IPS-15b (cell line): ENCODE data around the gene BACH1.
"Not testable (repeated sequence)": the region's sequence is repeated elsewhere in the genome, so short reads cannot be mapped to it uniquely, and the experiment has no call there.

Experiments used
- H3K27me3 ChIP-seq: one replicate; pipeline ENCODE4 v1.6.1; 2013; ENCODE audit warnings: low read length; ENCODE audit not compliant: control insufficient read depth, insufficient read depth
- H3K36me3 ChIP-seq: one replicate; pipeline ENCODE4 v1.6.1; 2013; ENCODE audit warnings: low read length; ENCODE audit not compliant: control insufficient read depth, insufficient read depth
- H3K4me1 ChIP-seq: one replicate; pipeline ENCODE4 v1.6.1; 2013; ENCODE audit warnings: mild to moderate bottlenecking, low read length; ENCODE audit not compliant: control insufficient read depth, insufficient read depth
- H3K4me3 ChIP-seq: one replicate; pipeline ENCODE4 v1.5.1; 2013; ENCODE audit warnings: low read depth, low read length
- H3K9ac ChIP-seq: one replicate; pipeline ENCODE4 v1.6.1; 2013; ENCODE audit warnings: low read depth, mild to moderate bottlenecking, low read length
- H3K9me3 ChIP-seq: one replicate; pipeline ENCODE4 v1.6.1; 2013; ENCODE audit warnings: mild to moderate bottlenecking, low read length; ENCODE audit not compliant: control insufficient read depth, insufficient read depth

The BACH1 gene

DNA sequence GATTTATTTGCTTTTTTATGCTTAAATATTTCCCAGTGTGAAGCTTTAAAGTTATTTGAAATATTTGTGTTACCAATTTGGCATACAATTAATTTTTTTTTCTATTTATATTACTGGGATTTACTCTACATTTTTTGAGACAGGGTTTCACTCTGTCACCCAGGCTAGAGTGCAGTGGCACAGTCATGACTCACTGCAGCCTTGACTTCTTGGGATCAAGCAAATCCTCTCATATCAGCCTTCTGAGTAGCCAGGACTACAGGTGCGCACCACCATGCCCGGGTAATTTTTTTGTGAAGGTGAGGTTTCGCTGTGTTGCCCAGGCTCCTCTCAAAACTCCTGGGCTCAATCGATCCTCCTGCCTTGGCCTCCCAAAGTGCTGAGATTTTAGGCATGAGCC is 39.5 kb downstream of the BACH1 start:
- no peaks in the 10 kb centered on the region for H3K4me1 ChIP-seq
- H3K36me3 ChIP-seq: peaks cover 2% of the 10 kb centered on the region
- H3K4me3 ChIP-seq: no peak overlapping the region
- no peaks in the 10 kb centered on the region for H3K9me3 ChIP-seq
- no peaks in the 10 kb centered on the region for H3K27me3 ChIP-seq
- no peak overlapping the region for H3K9ac ChIP-seq

DNA sequence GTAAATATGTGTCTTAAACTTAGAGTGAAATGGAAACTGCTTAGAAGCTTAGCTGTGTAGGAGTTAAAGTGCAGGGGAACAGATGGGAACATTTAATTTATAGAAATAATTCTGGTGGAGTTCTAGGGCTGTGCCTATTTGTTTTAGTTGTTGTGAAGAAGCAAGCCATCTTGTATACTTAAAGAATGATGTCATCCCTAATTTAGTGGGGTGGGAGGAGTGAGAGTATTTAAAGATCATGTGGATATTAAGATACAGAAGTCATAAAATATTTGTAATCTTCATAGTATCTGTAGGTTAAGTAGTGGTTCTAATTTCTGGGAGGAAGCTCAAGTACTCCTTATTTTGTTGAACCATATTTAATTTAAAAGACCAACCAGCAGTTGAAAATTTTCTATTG is 41.5 kb downstream of the BACH1 start:
- no peaks in the 10 kb centered on the region for H3K9me3 ChIP-seq
- H3K27me3 ChIP-seq: no peaks in the 10 kb centered on the region
- H3K4me3 ChIP-seq: no peak overlapping the region
- H3K4me1 ChIP-seq: no peaks in the 10 kb centered on the region
- H3K36me3 ChIP-seq: no peaks in the 10 kb centered on the region
- H3K9ac ChIP-seq: no peak overlapping the region

DNA sequence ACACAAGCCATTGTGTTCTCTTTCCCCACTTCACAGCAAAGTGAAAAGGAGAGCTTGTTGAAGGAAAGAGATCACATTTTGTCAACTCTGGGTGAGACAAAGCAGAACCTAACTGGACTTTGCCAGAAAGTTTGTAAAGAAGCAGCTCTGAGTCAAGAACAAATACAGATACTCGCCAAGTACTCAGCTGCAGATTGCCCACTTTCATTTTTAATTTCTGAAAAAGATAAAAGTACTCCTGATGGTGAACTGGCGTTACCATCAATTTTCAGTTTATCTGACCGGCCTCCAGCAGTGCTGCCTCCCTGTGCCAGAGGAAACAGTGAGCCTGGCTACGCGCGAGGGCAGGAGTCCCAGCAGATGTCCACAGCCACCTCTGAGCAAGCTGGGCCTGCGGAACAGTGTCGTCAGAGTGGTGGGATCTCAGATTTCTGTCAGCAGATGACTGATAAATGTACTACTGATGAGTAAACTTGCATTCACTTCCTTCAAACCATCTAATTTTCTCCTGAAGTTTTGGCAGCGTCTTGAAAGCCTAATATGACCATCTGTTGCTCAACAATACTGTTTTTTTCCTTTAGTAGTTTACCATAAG is 43.7 kb downstream of the BACH1 start:
- no peaks in the 10 kb centered on the region for H3K9me3 ChIP-seq
- H3K4me1 ChIP-seq: no peaks in the 10 kb centered on the region
- H3K27me3 ChIP-seq: no peaks in the 10 kb centered on the region
- no peaks in the 10 kb centered on the region for H3K36me3 ChIP-seq
- H3K4me3 ChIP-seq: no peak overlapping the region
- no peak overlapping the region for H3K9ac ChIP-seq

DNA sequence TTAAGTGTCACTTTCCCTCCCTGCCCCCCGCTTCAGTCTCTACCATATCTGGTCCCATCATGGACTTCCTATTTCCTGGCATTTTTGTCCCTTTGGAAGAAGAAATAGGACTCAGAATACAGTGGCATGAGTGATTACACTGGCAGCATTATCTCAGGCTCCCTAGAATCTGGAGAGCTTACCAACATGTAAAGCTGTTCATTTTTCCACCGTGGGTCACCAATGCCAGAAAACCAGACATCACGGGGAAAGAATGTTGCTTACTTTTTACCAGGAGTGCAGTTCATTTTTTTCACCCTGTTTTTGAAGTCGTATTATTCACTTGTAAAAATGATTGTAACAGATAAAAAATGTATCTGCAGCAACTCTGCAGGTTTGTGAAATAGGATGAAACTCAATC is 44.8 kb downstream of the BACH1 start:
- no peak overlapping the region for H3K4me3 ChIP-seq
- no peak overlapping the region for H3K9ac ChIP-seq
- H3K9me3 ChIP-seq: no peaks in the 10 kb centered on the region
- no peaks in the 10 kb centered on the region for H3K36me3 ChIP-seq
- no peaks in the 10 kb centered on the region for H3K27me3 ChIP-seq
- no peaks in the 10 kb centered on the region for H3K4me1 ChIP-seq

DNA sequence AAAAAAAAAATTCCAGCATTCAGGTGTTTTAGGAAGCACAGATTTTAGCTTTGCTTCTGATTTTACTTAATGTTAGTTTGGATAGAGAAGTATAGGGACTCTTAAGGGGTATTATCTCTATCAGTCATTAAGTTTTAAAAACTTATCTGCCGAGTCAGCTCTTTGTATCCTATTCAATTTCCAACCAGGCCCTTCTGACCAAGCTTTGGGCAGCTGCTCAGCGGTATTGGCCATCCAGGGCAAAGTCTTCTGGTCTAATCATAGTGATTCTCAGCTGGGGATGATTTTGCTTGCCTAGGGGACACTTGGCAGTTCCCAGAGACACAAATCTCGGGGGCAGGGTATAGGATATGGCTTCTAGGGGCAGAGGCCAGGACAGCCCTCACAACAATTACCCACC is 47.6 kb downstream of the BACH1 start:
- H3K27me3 ChIP-seq: no peaks in the 10 kb centered on the region
- no peak overlapping the region for H3K9ac ChIP-seq
- H3K4me1 ChIP-seq: no peaks in the 10 kb centered on the region
- H3K4me3 ChIP-seq: no peak overlapping the region
- H3K9me3 ChIP-seq: no peaks in the 10 kb centered on the region
- H3K36me3 ChIP-seq: no peaks in the 10 kb centered on the region

DNA sequence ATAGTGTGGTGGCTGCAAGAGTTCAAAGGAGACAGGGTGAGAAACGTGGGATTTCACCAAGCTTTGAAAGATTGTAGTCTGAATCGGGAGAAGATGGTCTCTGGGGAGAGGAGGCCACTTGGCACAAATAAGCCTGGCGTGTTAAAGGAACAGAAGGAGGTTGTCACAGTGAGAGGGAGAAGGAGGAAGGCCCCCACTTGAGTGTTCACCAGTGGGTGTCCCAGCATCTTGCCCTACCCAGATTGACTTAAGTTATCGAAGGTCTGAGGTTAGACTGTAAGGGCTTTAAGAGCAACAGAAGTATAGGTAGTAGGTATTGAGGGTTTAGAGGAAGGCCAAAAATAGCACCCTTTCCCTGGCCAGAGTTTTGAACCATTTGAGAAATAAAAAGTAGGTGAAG is 48.0 kb downstream of the BACH1 start:
- H3K4me3 ChIP-seq: no peak overlapping the region
- no peaks in the 10 kb centered on the region for H3K36me3 ChIP-seq
- no peaks in the 10 kb centered on the region for H3K9me3 ChIP-seq
- H3K27me3 ChIP-seq: no peaks in the 10 kb centered on the region
- H3K4me1 ChIP-seq: no peaks in the 10 kb centered on the region
- no peak overlapping the region for H3K9ac ChIP-seq

DNA sequence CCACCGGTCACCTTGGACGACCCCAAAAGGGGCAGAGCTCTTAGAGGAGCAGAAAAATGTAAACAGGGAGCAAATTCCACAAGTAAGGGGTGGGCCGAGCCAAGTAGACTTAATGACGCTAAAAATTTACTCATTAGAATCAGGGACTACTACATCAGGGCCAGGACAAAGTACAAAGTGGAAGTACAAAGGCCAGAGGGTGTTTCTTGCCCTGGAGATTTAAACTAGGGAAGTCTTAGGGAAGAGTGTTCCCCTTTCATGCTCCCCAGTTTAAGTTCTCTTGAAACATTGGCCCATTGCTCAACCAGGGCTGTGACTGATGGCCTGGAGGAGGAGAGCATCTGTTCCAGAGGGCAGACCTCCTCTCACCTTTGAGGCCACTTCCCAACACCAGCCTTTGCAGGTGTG is 48.6 kb downstream of the BACH1 start:
- H3K4me1 ChIP-seq: no peaks in the 10 kb centered on the region
- no peaks in the 10 kb centered on the region for H3K36me3 ChIP-seq
- H3K9ac ChIP-seq: no peak overlapping the region
- no peak overlapping the region for H3K4me3 ChIP-seq
- no peaks in the 10 kb centered on the region for H3K27me3 ChIP-seq
- no peaks in the 10 kb centered on the region for H3K9me3 ChIP-seq

DNA sequence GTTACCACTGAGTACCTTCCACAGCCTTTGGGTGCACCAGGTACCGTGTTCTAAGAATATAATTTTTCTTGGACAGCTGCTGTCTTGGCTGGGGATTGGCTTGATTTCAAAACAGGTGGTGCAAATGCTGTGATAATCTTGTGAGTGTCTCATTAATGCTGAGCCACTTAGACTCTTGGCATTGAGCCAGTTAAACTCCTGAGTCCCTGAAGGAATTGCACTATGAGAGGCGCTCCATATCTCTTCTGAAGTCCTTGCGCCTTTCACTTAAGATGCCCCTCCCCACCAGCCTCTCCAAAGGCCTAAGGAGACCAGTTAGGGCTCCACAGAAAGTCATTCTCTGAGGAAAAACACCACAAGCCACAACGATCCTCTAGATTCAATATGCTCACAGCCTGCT is 51.0 kb downstream of the BACH1 start:
- no peak overlapping the region for H3K9ac ChIP-seq
- no peaks in the 10 kb centered on the region for H3K9me3 ChIP-seq
- H3K27me3 ChIP-seq: no peaks in the 10 kb centered on the region
- H3K36me3 ChIP-seq: no peaks in the 10 kb centered on the region
- H3K4me3 ChIP-seq: no peak overlapping the region
- no peaks in the 10 kb centered on the region for H3K4me1 ChIP-seq

DNA sequence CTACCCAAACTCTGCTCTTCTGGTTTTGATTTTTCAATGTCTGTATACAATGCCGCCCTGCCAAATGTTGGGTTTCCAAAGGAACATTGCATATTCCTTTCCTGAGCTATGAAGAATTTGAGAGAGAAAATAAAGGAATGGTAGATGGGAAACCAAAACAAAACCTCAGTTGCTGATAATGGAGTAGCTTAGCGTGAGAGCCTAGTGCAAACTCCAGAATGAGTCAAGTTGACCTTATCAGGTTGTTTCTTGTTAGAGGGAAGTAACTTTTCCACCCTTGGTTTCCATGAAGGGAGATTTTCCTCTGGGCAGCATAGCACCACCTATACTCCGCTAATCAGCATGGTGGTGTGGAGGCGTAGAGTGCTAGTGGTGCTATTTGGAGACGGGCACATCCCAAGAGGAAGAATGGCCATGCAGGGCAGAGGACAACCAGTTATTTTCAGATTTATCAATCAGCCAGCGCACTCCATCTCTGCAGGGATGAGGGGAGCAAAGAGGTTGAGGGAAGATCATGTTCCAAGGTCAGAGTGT is 51.6 kb downstream of the BACH1 start:
- Histone ChIP-seq H3K9me3 (no peaks in the 10 kb centered on the region), H3K36me3 (no peaks in the 10 kb centered on the region), H3K4me1 (no peaks in the 10 kb centered on the region), H3K4me3 (no peak overlapping the region), H3K27me3 (no peaks in the 10 kb centered on the region), H3K9ac (no peak overlapping the region)

DNA sequence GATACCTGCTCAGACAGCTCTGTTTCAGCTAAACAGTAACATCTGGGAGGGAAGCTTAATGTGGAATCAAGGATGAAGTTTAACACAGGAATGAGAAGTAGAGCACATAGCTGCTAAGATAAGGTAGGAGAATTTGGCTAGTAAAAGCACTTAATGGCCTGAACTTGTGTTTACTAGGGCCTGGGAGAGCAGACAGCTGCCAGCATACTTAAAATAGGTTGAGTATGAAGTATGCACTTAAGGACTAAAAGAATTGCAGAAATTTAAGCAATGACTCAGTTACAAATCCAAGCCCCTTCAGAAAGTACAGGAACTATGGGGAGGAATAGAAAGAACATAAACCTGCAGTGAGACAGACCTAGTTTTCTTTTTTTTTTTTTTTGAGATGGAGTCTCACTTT is 53.0 kb downstream of the BACH1 start:
- Histone ChIP-seq H3K27me3 (no peaks in the 10 kb centered on the region), H3K36me3 (no peaks in the 10 kb centered on the region), H3K9ac (no peak overlapping the region), H3K9me3 (no peaks in the 10 kb centered on the region), H3K4me1 (no peaks in the 10 kb centered on the region), H3K4me3 (no peak overlapping the region)

DNA sequence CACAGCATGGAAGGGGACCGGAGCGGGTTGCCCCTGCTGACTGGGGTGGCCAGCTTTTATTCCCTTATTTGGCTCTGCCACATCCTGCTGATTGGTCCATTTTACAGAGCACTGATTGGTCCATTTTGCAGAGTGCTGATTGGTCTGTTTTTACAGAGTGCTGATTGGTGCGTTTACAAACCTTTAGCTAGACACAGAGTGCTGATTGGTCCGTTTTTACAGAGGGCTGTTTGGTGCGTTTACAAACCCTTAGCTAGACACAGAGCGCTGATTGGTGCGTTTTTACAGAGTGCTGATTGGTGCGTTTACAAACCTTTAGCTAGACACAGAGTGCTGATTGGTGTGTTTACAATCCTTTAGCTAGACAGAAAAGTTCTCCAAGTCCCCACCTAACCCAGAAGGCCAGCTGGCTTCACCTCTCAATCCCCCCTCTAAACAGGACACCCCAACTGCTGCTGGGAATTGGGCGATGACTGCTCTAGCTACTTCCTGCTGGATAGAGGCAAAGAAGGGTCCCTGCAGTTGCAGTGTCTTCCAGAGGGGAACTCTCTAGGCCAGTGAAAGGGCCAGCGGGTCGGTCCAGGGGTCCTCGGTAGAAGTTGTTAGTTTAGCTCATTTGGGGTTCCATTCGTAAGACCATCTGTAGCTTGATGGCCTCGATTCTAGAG is 56.5 kb downstream of the BACH1 start:
- H3K9me3 ChIP-seq, H3K36me3 ChIP-seq, H3K9ac ChIP-seq, H3K4me1 ChIP-seq, H3K4me3 ChIP-seq, H3K27me3 ChIP-seq: not testable (repeated sequence)

DNA sequence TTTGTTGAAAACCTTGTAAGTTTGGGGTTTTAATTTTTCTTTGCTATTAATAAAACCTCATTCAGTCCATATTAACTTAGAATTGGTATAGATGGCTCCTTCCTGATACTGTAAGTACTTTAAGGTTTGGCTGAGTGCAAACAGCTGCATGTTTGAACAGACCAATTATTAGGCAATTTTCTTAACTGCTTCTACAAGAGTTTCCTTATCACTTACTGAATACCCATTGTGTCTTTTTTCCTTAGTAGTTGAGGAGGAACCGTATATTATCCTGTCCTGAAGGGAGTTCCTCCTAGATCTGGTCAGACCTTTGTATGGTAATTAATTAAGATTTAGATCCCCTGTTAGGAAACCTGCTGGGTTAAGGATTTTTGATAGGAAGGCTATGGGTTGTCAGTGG is 57.6 kb downstream of the BACH1 start:
- not testable (repeated sequence) for H3K9ac ChIP-seq, H3K36me3 ChIP-seq

More for the DNA sequence above, 57.6 kb downstream of the BACH1 start:
- not testable (repeated sequence) for H3K27me3 ChIP-seq, H3K4me3 ChIP-seq, H3K9me3 ChIP-seq, H3K4me1 ChIP-seq
